CD14-positive monocyte (primary cell): ENCODE measurements around the gene SCD5. TPM values are rescaled to one million over a fixed set of nuclear protein-coding genes. Genes with fewer than 3 reads are reported as not detected.

Source experiments
- DNase-seq, 3 donors: peaks; one replicate each; pipeline ENCODE4 v3.0.0-alpha.2; 2011 to 2022
- H2AFZ ChIP-seq: 2 replicates; pipeline ENCODE4 v1.6.0; 2012; ENCODE audit warnings: mild to moderate bottlenecking, low read depth, low read length, inconsistent platforms; ENCODE audit not compliant: insufficient read depth, poor library complexity, severe bottlenecking
- H3K27ac ChIP-seq, 2 donors: 1 replicate in 1 of 2; 2 replicates in 1 of 2; pipeline ENCODE4 v1.5.1; 2012 to 2013; ENCODE audit warnings: low read length in 2 of 2, control low read depth in 1 of 2, inconsistent platforms in 1 of 2, low read depth in 1 of 2, mild to moderate bottlenecking in 1 of 2
- H3K27me3 ChIP-seq, 2 donors: one replicate each; pipeline versions ENCODE4 v1.6.0 to v1.6.1; 2011 to 2013; ENCODE audit warnings: low read length in 2 of 2; ENCODE audit not compliant: control insufficient read depth in 2 of 2, insufficient read depth in 2 of 2
- H3K36me3 ChIP-seq, 2 donors: replicated peaks in 1 of 2; 1 replicate in 1 of 2; 2 replicates in 1 of 2; pipeline versions ENCODE4 v1.5.1 to v1.6.1; 2012 to 2013; ENCODE audit warnings: low read length in 2 of 2, control low read depth in 1 of 2, inconsistent platforms in 1 of 2, mild to moderate bottlenecking in 1 of 2; ENCODE audit not compliant: insufficient read depth in 2 of 2, control insufficient read depth in 1 of 2
- H3K4me1 ChIP-seq, 2 donors: 1 replicate in 1 of 2; 2 replicates in 1 of 2; pipeline versions ENCODE4 v1.5.1 to v1.6.1; 2012 to 2013; ENCODE audit warnings: low read length in 2 of 2, control low read depth in 1 of 2, inconsistent platforms in 1 of 2, mild to moderate bottlenecking in 1 of 2, moderate library complexity in 1 of 2; ENCODE audit not compliant: insufficient read depth in 2 of 2, control insufficient read depth in 1 of 2
- H3K4me2 ChIP-seq: replicated peaks from 2 replicates; pipeline ENCODE3; 2012; ENCODE audit warnings: low read length, moderate library complexity, mild to moderate bottlenecking; ENCODE audit not compliant: poor library complexity, severe bottlenecking; ENCODE audit errors: extremely low read depth
- H3K4me3 ChIP-seq, 3 experiments: fragments of 200-600 bp in 1 of 3; sonication (generic) in 1 of 3; replicated peaks in 1 of 3; 1 replicate in 2 of 3; 2 replicates in 1 of 3; pipeline ENCODE4 v1.5.1; 2011 to 2013; ENCODE audit warnings: low read length in 3 of 3, mild to moderate bottlenecking in 3 of 3, control low read depth in 2 of 3, low read depth in 2 of 3, inconsistent platforms in 1 of 3, moderate library complexity in 1 of 3
- H3K79me2 ChIP-seq: 2 replicates; pipeline ENCODE4 v1.6.0; 2012; ENCODE audit warnings: mild to moderate bottlenecking, control low read depth, inconsistent platforms, low read length, moderate library complexity; ENCODE audit not compliant: insufficient read depth
- H3K9ac ChIP-seq: 2 replicates; pipeline ENCODE4 v1.6.0; 2017; ENCODE audit warnings: low read length, mild to moderate bottlenecking; ENCODE audit not compliant: insufficient read depth, poor library complexity, severe bottlenecking
- H3K9me3 ChIP-seq, 2 donors: replicated peaks in 1 of 2; 1 replicate in 1 of 2; 2 replicates in 1 of 2; pipeline versions ENCODE4 v1.5.1 to v1.6.1; 2012 to 2013; ENCODE audit warnings: low read length in 2 of 2, control low read depth in 1 of 2; ENCODE audit not compliant: control insufficient read depth in 1 of 2, insufficient read depth in 1 of 2
- H4K20me1 ChIP-seq: 2 replicates; pipeline ENCODE4 v1.6.0; 2012; ENCODE audit warnings: mild to moderate bottlenecking, low read length, control low read depth, moderate library complexity; ENCODE audit not compliant: insufficient read depth
- H3K27ac Mint-ChIP-seq, 7 donors: one replicate each; pipeline ENCODE4 v1.8.0; 2020; ENCODE audit warnings: mild to moderate bottlenecking in 7 of 7, mixed read lengths in 7 of 7, moderate library complexity in 6 of 7, inconsistent platforms in 2 of 7
- H3K27me3 Mint-ChIP-seq, 3 donors: one replicate each; pipeline ENCODE4 v1.8.0; 2021 to 2022; ENCODE audit warnings: low read depth in 3 of 3, mild to moderate bottlenecking in 3 of 3, mixed read lengths in 3 of 3, moderate library complexity in 3 of 3, inconsistent platforms in 1 of 3
- H3K36me3 Mint-ChIP-seq, 2 donors: one replicate each; pipeline ENCODE4 v1.8.0; 2020; ENCODE audit warnings: mixed read lengths in 2 of 2, inconsistent platforms in 1 of 2, mild to moderate bottlenecking in 1 of 2
- H3K4me1 Mint-ChIP-seq: one replicate; pipeline ENCODE4 v1.8.0; 2020; ENCODE audit warnings: mild to moderate bottlenecking, mixed read lengths
- H3K4me3 Mint-ChIP-seq, 2 donors: one replicate each; pipeline ENCODE4 v1.8.0; 2020; ENCODE audit warnings: mild to moderate bottlenecking in 2 of 2, mixed read lengths in 2 of 2, moderate library complexity in 1 of 2
- H3K9me3 Mint-ChIP-seq, 7 donors: one replicate each; pipeline ENCODE4 v1.8.0; 2020 to 2022; ENCODE audit warnings: mixed read lengths in 7 of 7, mild to moderate bottlenecking in 6 of 7, moderate library complexity in 6 of 7, inconsistent platforms in 2 of 7
- CTCF ChIP-seq: fragments of 200-600 bp; IDR thresholded peaks from one replicate; pipeline ENCODE4 v1.8.0; 2022; ENCODE audit warnings: antibody characterized with exemption, mild to moderate bottlenecking
- WGBS: methylation state at CpG from one replicate; pipeline ENCODE4 v1.1.5; 2013; ENCODE audit warnings: missing lambda C conversion rate; ENCODE audit not compliant: insufficient coverage; 5-methylcytosine and 5-hydroxymethylcytosine counted together
- intact Hi-C, 2 donors: fragments of 100-400 bp; cut with micrococcal nuclease; formaldehyde crosslinking; loops; one replicate each; pipeline versions ENCODE4 v1.15.0 to v1.15.1; 2023
- polyA plus RNA-seq, 3 donors: library from polyadenylated mRNA; depleted of rRNA in 1 of 3; unstranded in 2 of 3; stranded (reverse) in 1 of 3; fragments of 300-500 nt in 2 of 3; fragments of >200 nt in 1 of 3; fragmentation: Illumina TruSeq in 2 of 3; gene quantifications; 1 replicate in 2 of 3; 2 replicates in 1 of 3; pipeline ENCODE4 v1.2.3, GENCODE V29; 2012 to 2021

SCD5 gene
- polyA plus RNA-seq, 3 donors = 0.28 to 1.3 (median 0.61) TPM

- Mint-ChIP-seq H3K9me3 (no peaks in the 10 kb centered on the region), H3K4me3 (no peak overlapping the region)
- H3K9ac ChIP-seq = no peak overlapping the region
Measured at GRCh38 chr4:82650868-82651267, 147.7 kb downstream of the SCD5 start.

GRCh38 chr4:82648356-82648755 is 150.2 kb downstream of the SCD5 start:
- Histone ChIP-seq H3K27ac (no peak overlapping the region), H3K4me2 (no peak overlapping the region), H3K4me1 (peaks cover 13 to 19% of the 10 kb centered on the region in 2 donors), H3K79me2 (no peaks in the 10 kb centered on the region), H3K9ac (no peak overlapping the region), H3K36me3 (no peaks in the 10 kb centered on the region), H3K27me3 (no peaks in the 10 kb centered on the region), H4K20me1 (no peaks in the 10 kb centered on the region), H3K4me3 (no peak overlapping the region), H3K9me3 (no peaks in the 10 kb centered on the region), H2AFZ (no peak overlapping the region)
- intact Hi-C loops = no loop called here
- Mint-ChIP-seq H3K9me3 (no peaks in the 10 kb centered on the region), H3K27me3 (peaks cover 3 to 6% (median 3%) of the 10 kb centered on the region in 3 donors), H3K4me1 (peaks cover 25% of the 10 kb centered on the region), H3K27ac (no peak overlapping the region), H3K4me3 (no peak overlapping the region), H3K36me3 (no peaks in the 10 kb centered on the region)
- no peak for TF ChIP-seq CTCF
- no peak for DNase-seq
- 100% methylated on average over 1 of the region's 3 CpGs for WGBS

More at GRCh38 chr4:82650868-82651267, 147.7 kb downstream of the SCD5 start:
- Mint-ChIP-seq H3K4me1 (peaks cover 18% of the 10 kb centered on the region), H3K27me3 (peaks cover 0 to 9% (median 3%) of the 10 kb centered on the region in 3 donors), H3K36me3 (no peaks in the 10 kb centered on the region), H3K27ac (no peak overlapping the region)
- Histone ChIP-seq H3K4me1 (peaks cover 13 to 19% of the 10 kb centered on the region in 2 donors), H3K4me2 (no peak overlapping the region), H3K4me3 (no peak overlapping the region), H3K27me3 (no peaks in the 10 kb centered on the region), H4K20me1 (no peaks in the 10 kb centered on the region), H3K36me3 (no peaks in the 10 kb centered on the region), H3K27ac (no peak overlapping the region), H2AFZ (no peak overlapping the region), H3K79me2 (no peaks in the 10 kb centered on the region), H3K9me3 (no peaks in the 10 kb centered on the region)
- intact Hi-C loops = no loop called here
- TF ChIP-seq CTCF = no peak
- no peak for DNase-seq
